T-helper 1 cell (primary cell): ENCODE results near the gene SNX32.

Experiments
- DNase-seq, 5 donors: peaks; one replicate each; pipeline ENCODE4 v3.0.0-alpha.2; 2012 to 2020
- total RNA-seq, 4 donors: gene quantifications; one replicate each; lab custom pipeline; 2026; lab: John Stamatoyannopoulos, UW

Gene SNX32
- total RNA-seq, result 0.27 to 0.91 (median 0.37) reads per million in 4 donors

- DNase-seq, result peak; percentile 83 to 94 (median 88)
Observed at GRCh38 chr11:65833297-65834030, at the start of gene SNX32. SNX32 (plus strand) TSS chr11:65833963; CDS start chr11:65834066, 103 bp downstream.

- no peak for DNase-seq
Observed at GRCh38 chr11:65785319-65786007, 48.3 kb upstream of the SNX32 start.

- no peak for DNase-seq
Observed at GRCh38 chr11:65786008-65786785, 47.6 kb upstream of the SNX32 start.

GRCh38 chr11:65786786-65787636 is 46.8 kb upstream of the SNX32 start, which contains the start of gene OVOL1:
OVOL1 (plus strand) TSS chr11:65787063; CDS start chr11:65787374, 311 bp downstream.
- DNase-seq, result peak in 1 of 5 donors; percentile 18

GRCh38 chr11:65787649-65788622 is 45.8 kb upstream of the SNX32 start:
- no peak for DNase-seq

- no peak for DNase-seq
Observed at GRCh38 chr11:65788821-65789220, 44.9 kb upstream of the SNX32 start.

- DNase-seq, result no peak
Observed at GRCh38 chr11:65789230-65790103, 44.3 kb upstream of the SNX32 start.

- DNase-seq, result no peak
Observed at GRCh38 chr11:65790104-65790901, 43.5 kb upstream of the SNX32 start.

GRCh38 chr11:65790902-65791650 is 42.7 kb upstream of the SNX32 start:
- no peak for DNase-seq

GRCh38 chr11:65791719-65792213 is 42.0 kb upstream of the SNX32 start:
- DNase-seq, result peak in 1 of 5 donors; percentile 23

- DNase-seq, result no peak
Observed at GRCh38 chr11:65792456-65792855, 41.3 kb upstream of the SNX32 start.

- no peak for DNase-seq
Observed at GRCh38 chr11:65793144-65793581, 40.6 kb upstream of the SNX32 start.

- DNase-seq, result no peak
Observed at GRCh38 chr11:65793625-65794400, 40.0 kb upstream of the SNX32 start.

- DNase-seq, result no peak
Observed at GRCh38 chr11:65794570-65795510, 38.9 kb upstream of the SNX32 start.

- DNase-seq, result no peak
Observed at GRCh38 chr11:65796726-65797601, 36.8 kb upstream of the SNX32 start.
